ENCODE results near the gene SMIM32. TPM values are rescaled to one million over a fixed set of nuclear protein-coding genes. Genes with fewer than 3 reads are reported as not detected.
A peak's percentile ranks its signal among the peaks of the same experiment; 100 is the strongest.

The SMIM32 gene
- total RNA-seq, 2 donors from 2014 or later: not detected

- Mint-ChIP-seq H3K36me3 (ENCODE audit: insufficient read depth in 2 of 2) (no peaks in the 10 kb centered on the region), H3K4me1 (ENCODE audit: low read depth) (no peaks in the 10 kb centered on the region), H3K27me3 (ENCODE audit: low read depth) (peaks cover 21% of the 10 kb centered on the region), H3K4me3 (no peak overlapping the region), H3K27ac (no peak overlapping the region), H3K9me3 (peaks cover 0 to 1% of the 10 kb centered on the region in 2 donors)
- ATAC-seq (replicated peaks in 1 of 2) (no peak), DNase-seq (no peak)
These were observed 9.7 kb upstream of the SMIM32 start for GRCh38 chr5:136202469-136203205.

GRCh38 chr5:136201870-136202269 is 8.9 kb upstream of the SMIM32 start:
- Mint-ChIP-seq H3K27ac (no peak overlapping the region), H3K4me1 (ENCODE audit: low read depth) (no peaks in the 10 kb centered on the region), H3K27me3 (ENCODE audit: low read depth) (peaks cover 25% of the 10 kb centered on the region), H3K4me3 (no peak overlapping the region), H3K9me3 (peaks cover 0 to 1% of the 10 kb centered on the region in 2 donors), H3K36me3 (ENCODE audit: insufficient read depth in 2 of 2) (no peaks in the 10 kb centered on the region)
- ATAC-seq (replicated peaks in 1 of 2) (no peak), DNase-seq (no peak)

GRCh38 chr5:136200761-136201160 is 7.8 kb upstream of the SMIM32 start:
- Mint-ChIP-seq H3K4me3 (no peak overlapping the region), H3K9me3 (peaks cover 0 to 1% of the 10 kb centered on the region in 2 donors), H3K27me3 (ENCODE audit: low read depth) (peaks cover 35% of the 10 kb centered on the region), H3K36me3 (ENCODE audit: insufficient read depth in 2 of 2) (no peaks in the 10 kb centered on the region), H3K27ac (no peak overlapping the region), H3K4me1 (ENCODE audit: low read depth) (no peaks in the 10 kb centered on the region)
- DNase-seq (no peak), ATAC-seq (replicated peaks in 1 of 2) (no peak)

GRCh38 chr5:136200130-136200529 is 7.2 kb upstream of the SMIM32 start:
- H3K36me3 Mint-ChIP-seq (ENCODE audit: insufficient read depth in 2 of 2): no peaks in the 10 kb centered on the region
- H3K9me3 Mint-ChIP-seq: no peaks in the 10 kb centered on the region
- DNase-seq (no peak), ATAC-seq (replicated peaks in 1 of 2) (no peak)
- no peak overlapping the region for H3K27ac Mint-ChIP-seq
- H3K4me1 Mint-ChIP-seq (ENCODE audit: low read depth): no peaks in the 10 kb centered on the region
- no peak overlapping the region for H3K4me3 Mint-ChIP-seq
- H3K27me3 Mint-ChIP-seq (ENCODE audit: low read depth): peaks cover 41% of the 10 kb centered on the region

GRCh38 chr5:136199408-136199807 is 6.4 kb upstream of the SMIM32 start:
- DNase-seq (no peak), ATAC-seq (replicated peaks in 1 of 2) (no peak)
- Mint-ChIP-seq H3K27ac (no peak overlapping the region), H3K27me3 (ENCODE audit: low read depth) (peaks cover 48% of the 10 kb centered on the region), H3K4me1 (ENCODE audit: low read depth) (no peaks in the 10 kb centered on the region), H3K36me3 (ENCODE audit: insufficient read depth in 2 of 2) (no peaks in the 10 kb centered on the region), H3K9me3 (no peaks in the 10 kb centered on the region), H3K4me3 (no peak overlapping the region)

GRCh38 chr5:136198453-136198852 is 5.5 kb upstream of the SMIM32 start:
- DNase-seq (no peak), ATAC-seq (replicated peaks in 1 of 2) (no peak)
- H3K9me3 Mint-ChIP-seq: no peaks in the 10 kb centered on the region
- H3K27me3 Mint-ChIP-seq (ENCODE audit: low read depth): peaks cover 48% of the 10 kb centered on the region
- no peak overlapping the region for H3K27ac Mint-ChIP-seq
- H3K4me1 Mint-ChIP-seq (ENCODE audit: low read depth): no peaks in the 10 kb centered on the region
- H3K4me3 Mint-ChIP-seq: no peak overlapping the region
- no peaks in the 10 kb centered on the region for H3K36me3 Mint-ChIP-seq (ENCODE audit: insufficient read depth in 2 of 2)

GRCh38 chr5:136197462-136198142 is 4.6 kb upstream of the SMIM32 start:
- no peak for DNase-seq
- H3K27ac Mint-ChIP-seq: no peak overlapping the region

GRCh38 chr5:136195971-136196820 is 3.2 kb upstream of the SMIM32 start:
- DNase-seq (no peak), ATAC-seq (replicated peaks in 1 of 2) (no peak)
- Mint-ChIP-seq H3K4me3 (no peak overlapping the region), H3K4me1 (ENCODE audit: low read depth) (no peaks in the 10 kb centered on the region), H3K27me3 (ENCODE audit: low read depth) (peaks cover 49% of the 10 kb centered on the region), H3K36me3 (ENCODE audit: insufficient read depth in 2 of 2) (no peaks in the 10 kb centered on the region), H3K27ac (no peak overlapping the region), H3K9me3 (no peaks in the 10 kb centered on the region)

More at GRCh38 chr5:136197462-136198142, 4.6 kb upstream of the SMIM32 start:
- Mint-ChIP-seq H3K4me3 (no peak overlapping the region), H3K4me1 (ENCODE audit: low read depth) (no peaks in the 10 kb centered on the region), H3K9me3 (no peaks in the 10 kb centered on the region), H3K27me3 (ENCODE audit: low read depth) (peaks cover 50% of the 10 kb centered on the region), H3K36me3 (ENCODE audit: insufficient read depth in 2 of 2) (no peaks in the 10 kb centered on the region)
- ATAC-seq (replicated peaks in 1 of 2): no peak

GRCh38 chr5:136194576-136194975 is 1.6 kb upstream of the SMIM32 start:
- Mint-ChIP-seq H3K4me3 (no peak overlapping the region), H3K27ac (no peak overlapping the region), H3K4me1 (ENCODE audit: low read depth) (no peaks in the 10 kb centered on the region), H3K36me3 (ENCODE audit: insufficient read depth in 2 of 2) (no peaks in the 10 kb centered on the region), H3K9me3 (no peaks in the 10 kb centered on the region), H3K27me3 (ENCODE audit: low read depth) (peaks cover 62% of the 10 kb centered on the region)
- DNase-seq: no peak
- ATAC-seq (replicated peaks in 1 of 2): no peak

- no peaks in the 10 kb centered on the region for H3K36me3 Mint-ChIP-seq (ENCODE audit: insufficient read depth in 2 of 2)
- no peaks in the 10 kb centered on the region for H3K9me3 Mint-ChIP-seq
- DNase-seq (no peak), ATAC-seq (replicated peaks in 1 of 2) (peak in 1 of 2 donors; percentile 18)
- H3K4me1 Mint-ChIP-seq (ENCODE audit: low read depth): no peaks in the 10 kb centered on the region
- no peak overlapping the region for H3K4me3 Mint-ChIP-seq
- peaks cover 62% of the 10 kb centered on the region for H3K27me3 Mint-ChIP-seq (ENCODE audit: low read depth)
- H3K27ac Mint-ChIP-seq: no peak overlapping the region
These were observed 467 bp upstream of the SMIM32 start for GRCh38 chr5:136193322-136193935.

- no peak overlapping the region for H3K27ac Mint-ChIP-seq
- ATAC-seq (replicated peaks in 1 of 2): peak in 1 of 2 donors; percentile 17
- H3K36me3 Mint-ChIP-seq (ENCODE audit: insufficient read depth in 2 of 2): no peaks in the 10 kb centered on the region
- no peak for DNase-seq
- H3K27me3 Mint-ChIP-seq (ENCODE audit: low read depth): peaks cover 55% of the 10 kb centered on the region
- no peak overlapping the region for H3K4me3 Mint-ChIP-seq
- H3K4me1 Mint-ChIP-seq (ENCODE audit: low read depth): no peaks in the 10 kb centered on the region
- H3K9me3 Mint-ChIP-seq: no peaks in the 10 kb centered on the region
These were observed 892 bp downstream of the SMIM32 start for GRCh38 chr5:136192015-136192525.

GRCh38 chr5:136191304-136192014 is 1.5 kb downstream of the SMIM32 start:
- Mint-ChIP-seq H3K27ac (no peak overlapping the region), H3K27me3 (ENCODE audit: low read depth) (peaks cover 52% of the 10 kb centered on the region), H3K4me1 (ENCODE audit: low read depth) (no peaks in the 10 kb centered on the region), H3K4me3 (no peak overlapping the region), H3K36me3 (ENCODE audit: insufficient read depth in 2 of 2) (no peaks in the 10 kb centered on the region), H3K9me3 (no peaks in the 10 kb centered on the region)
- no peak for DNase-seq
- no peak for ATAC-seq (replicated peaks in 1 of 2)

Data from activated T-cell treated with anti-CD3 and anti-CD28 coated beads, Interleukin-2, amount 50 U/mL, for 72 hours (primary cell).